GM13976 (cell line): ENCODE results near the gene GABRR3.

Experiments
- DNase-seq: peaks from one replicate; pipeline ENCODE4 v3.0.0; 2012; ENCODE audit warnings: low spot score
- in situ Hi-C: fragments of 300-500 bp; cut with MboI; formaldehyde crosslinking; loops from one replicate; pipeline ENCODE4 v1.12.0; 2022; ENCODE audit warnings: low sequenced_read_pairs, mixed read lengths, inconsistent platforms; ENCODE audit not compliant: unreplicated experiment
- TF ChIP-seq, protein P1 (sequence below): IDR thresholded peaks from 2 replicates; pipeline ENCODE4 v1.5.1; 2012; ENCODE audit warnings: borderline replicate concordance, mild to moderate bottlenecking; ENCODE audit not compliant: insufficient read depth; ENCODE audit errors: extremely low read depth, missing control alignments, control extremely low read depth

Gene GABRR3

DNA sequence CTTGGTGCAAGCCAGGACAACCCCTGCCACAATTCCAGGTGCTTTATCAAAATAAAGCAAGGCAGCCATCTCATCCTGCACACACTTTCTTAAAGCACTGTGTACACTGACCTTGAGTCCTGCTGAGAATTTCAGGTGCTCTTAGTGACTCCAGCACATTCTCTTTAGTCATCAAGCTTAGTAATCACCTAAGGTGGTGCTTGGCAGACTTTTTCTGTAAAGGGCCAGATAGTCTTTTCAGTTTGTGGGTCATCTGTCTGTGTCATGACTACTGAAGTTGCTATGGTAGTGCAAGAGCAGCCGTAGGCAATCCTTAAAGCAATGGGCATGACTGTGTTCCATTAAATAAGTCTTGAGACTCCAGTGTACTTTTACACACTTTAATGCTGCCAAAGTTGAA lies 99.3 kb downstream of the GABRR3 start:
- DNase-seq = no peak
- in situ Hi-C loops = no loop called here
- TF ChIP-seq, protein P1, sequence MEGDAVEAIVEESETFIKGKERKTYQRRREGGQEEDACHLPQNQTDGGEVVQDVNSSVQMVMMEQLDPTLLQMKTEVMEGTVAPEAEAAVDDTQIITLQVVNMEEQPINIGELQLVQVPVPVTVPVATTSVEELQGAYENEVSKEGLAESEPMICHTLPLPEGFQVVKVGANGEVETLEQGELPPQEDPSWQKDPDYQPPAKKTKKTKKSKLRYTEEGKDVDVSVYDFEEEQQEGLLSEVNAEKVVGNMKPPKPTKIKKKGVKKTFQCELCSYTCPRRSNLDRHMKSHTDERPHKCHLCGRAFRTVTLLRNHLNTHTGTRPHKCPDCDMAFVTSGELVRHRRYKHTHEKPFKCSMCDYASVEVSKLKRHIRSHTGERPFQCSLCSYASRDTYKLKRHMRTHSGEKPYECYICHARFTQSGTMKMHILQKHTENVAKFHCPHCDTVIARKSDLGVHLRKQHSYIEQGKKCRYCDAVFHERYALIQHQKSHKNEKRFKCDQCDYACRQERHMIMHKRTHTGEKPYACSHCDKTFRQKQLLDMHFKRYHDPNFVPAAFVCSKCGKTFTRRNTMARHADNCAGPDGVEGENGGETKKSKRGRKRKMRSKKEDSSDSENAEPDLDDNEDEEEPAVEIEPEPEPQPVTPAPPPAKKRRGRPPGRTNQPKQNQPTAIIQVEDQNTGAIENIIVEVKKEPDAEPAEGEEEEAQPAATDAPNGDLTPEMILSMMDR = no peak
